Thyroid gland (tissue), 4 donors: ENCODE results near the gene ALPG.

Experiments used
- POLR2A ChIP-seq, 2 donors: fragments of 450-650 bp; IDR thresholded peaks; one replicate each; pipeline ENCODE4 v1.6.1; 2017; ENCODE audit warnings: antibody characterized with exemption in 2 of 2, mild to moderate bottlenecking in 2 of 2, moderate library complexity in 1 of 2
- TF ChIP-seq, protein P1 (sequence below), 6 experiments: fragments of 200-600 bp in 3 of 6; fragments of 450-650 bp in 3 of 6; sonication (generic) in 3 of 6; IDR thresholded peaks; one replicate each; pipeline ENCODE4 v1.5.1; 2016 to 2019; ENCODE audit warnings: antibody characterized with exemption in 6 of 6, mild to moderate bottlenecking in 2 of 6, inconsistent platforms in 1 of 6, moderate library complexity in 1 of 6

DNA sequence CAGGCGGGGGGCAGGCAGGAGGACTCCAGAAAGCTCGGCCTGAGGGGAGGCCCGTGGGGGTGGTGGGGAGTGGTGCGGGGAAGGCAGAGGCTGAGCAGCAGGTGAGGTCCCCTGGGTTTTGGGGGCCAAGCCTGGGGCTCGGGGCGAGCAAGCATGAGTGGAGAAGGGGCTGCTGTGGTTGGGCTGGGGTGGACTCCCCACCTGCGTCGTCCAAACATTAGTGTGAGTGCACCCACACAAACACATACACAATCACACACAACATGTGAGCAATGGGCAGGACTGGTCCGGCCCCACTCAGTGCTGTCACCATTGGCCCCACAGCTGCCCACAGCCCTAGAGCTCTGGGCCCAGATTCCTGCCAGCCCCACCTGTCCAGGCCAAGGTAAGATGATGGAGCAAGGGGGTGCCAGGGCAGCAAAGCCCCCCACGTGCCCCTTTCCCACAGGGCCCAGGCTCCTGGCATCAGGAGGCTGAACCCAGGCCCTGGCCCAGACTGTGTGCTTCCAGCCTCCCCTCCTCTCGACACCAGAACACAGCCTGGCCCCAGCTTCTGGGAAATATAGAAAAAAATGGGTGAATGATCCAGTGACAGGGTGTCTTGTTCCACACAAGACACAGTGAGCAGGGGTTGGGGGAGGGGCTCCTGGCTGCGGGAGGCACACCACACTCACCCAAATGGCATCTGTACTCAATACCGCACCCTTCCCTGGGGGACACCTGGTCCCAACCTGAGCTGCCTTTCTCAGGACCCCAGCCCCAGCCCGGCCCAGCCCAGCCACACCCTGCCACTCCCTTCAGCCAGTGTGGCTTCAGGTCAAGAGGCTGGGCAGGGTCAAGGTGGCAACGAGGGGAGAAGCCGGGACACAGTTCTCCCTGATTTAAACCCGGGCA is 28.6 kb upstream of the ALPG start:
- TF ChIP-seq, protein P1, sequence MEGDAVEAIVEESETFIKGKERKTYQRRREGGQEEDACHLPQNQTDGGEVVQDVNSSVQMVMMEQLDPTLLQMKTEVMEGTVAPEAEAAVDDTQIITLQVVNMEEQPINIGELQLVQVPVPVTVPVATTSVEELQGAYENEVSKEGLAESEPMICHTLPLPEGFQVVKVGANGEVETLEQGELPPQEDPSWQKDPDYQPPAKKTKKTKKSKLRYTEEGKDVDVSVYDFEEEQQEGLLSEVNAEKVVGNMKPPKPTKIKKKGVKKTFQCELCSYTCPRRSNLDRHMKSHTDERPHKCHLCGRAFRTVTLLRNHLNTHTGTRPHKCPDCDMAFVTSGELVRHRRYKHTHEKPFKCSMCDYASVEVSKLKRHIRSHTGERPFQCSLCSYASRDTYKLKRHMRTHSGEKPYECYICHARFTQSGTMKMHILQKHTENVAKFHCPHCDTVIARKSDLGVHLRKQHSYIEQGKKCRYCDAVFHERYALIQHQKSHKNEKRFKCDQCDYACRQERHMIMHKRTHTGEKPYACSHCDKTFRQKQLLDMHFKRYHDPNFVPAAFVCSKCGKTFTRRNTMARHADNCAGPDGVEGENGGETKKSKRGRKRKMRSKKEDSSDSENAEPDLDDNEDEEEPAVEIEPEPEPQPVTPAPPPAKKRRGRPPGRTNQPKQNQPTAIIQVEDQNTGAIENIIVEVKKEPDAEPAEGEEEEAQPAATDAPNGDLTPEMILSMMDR (IDR thresholded peaks at IDR 0.05), result no peak
- TF ChIP-seq POLR2A (IDR thresholded peaks at IDR 0.05), result no peak
